Glomerular endothelial cell (primary cell): ENCODE results near the gene TSC22D4. TPM values are rescaled to one million over a fixed set of nuclear protein-coding genes. Genes with fewer than 3 reads are reported as not detected.
A peak's percentile ranks its signal among the peaks of the same experiment; 100 is the strongest.
"Not testable (repeated sequence)": the region's sequence is repeated elsewhere in the genome, so short reads cannot be mapped to it uniquely, and the experiment has no call there.

ENCODE experiments used
- DNase-seq: peaks from one replicate; pipeline ENCODE4 v3.0.0-alpha.2; 2011; ENCODE audit warnings: low read depth, low spot score; ENCODE audit errors: extremely low read depth
- total RNA-seq: library from RNA; depleted of rRNA; stranded (reverse); fragments of >200 nt; gene quantifications from 2 replicates; pipeline ENCODE4 v1.2.3, GENCODE V29; 2015

TSC22D4 gene
- total RNA-seq, 1 donor from 2014 or later, result 75.2 TPM

- not testable (repeated sequence) for DNase-seq
These were observed 31.7 kb downstream of the TSC22D4 start for GRCh38 chr7:100447363-100447762.

GRCh38 chr7:100446040-100446439 lies 33.0 kb downstream of the TSC22D4 start:
- no peak for DNase-seq

GRCh38 chr7:100444311-100445278 lies 34.4 kb downstream of the TSC22D4 start:
- peak; percentile 94 for DNase-seq

- no peak for DNase-seq
These were observed 35.7 kb downstream of the TSC22D4 start for GRCh38 chr7:100443096-100443840.

GRCh38 chr7:100441641-100442535 lies 37.1 kb downstream of the TSC22D4 start:
- no peak for DNase-seq

GRCh38 chr7:100439244-100439643 lies 39.8 kb downstream of the TSC22D4 start:
- DNase-seq, result not testable (repeated sequence)

- DNase-seq, result not testable (repeated sequence)
These were observed 40.3 kb downstream of the TSC22D4 start for GRCh38 chr7:100438731-100439130.

- DNase-seq, result no peak
These were observed 40.8 kb downstream of the TSC22D4 start for GRCh38 chr7:100438172-100438571.

GRCh38 chr7:100437150-100438100 lies 41.6 kb downstream of the TSC22D4 start:
- no peak for DNase-seq

GRCh38 chr7:100435401-100436304 lies 43.4 kb downstream of the TSC22D4 start:
- DNase-seq, result no peak

GRCh38 chr7:100434297-100435144 lies 44.5 kb downstream of the TSC22D4 start:
- DNase-seq, result no peak

GRCh38 chr7:100433592-100434296 lies 45.3 kb downstream of the TSC22D4 start:
- no peak for DNase-seq

GRCh38 chr7:100433276-100433591 lies 45.8 kb downstream of the TSC22D4 start:
- no peak for DNase-seq

GRCh38 chr7:100432621-100433275 lies 46.3 kb downstream of the TSC22D4 start:
- DNase-seq, result no peak

- DNase-seq, result no peak
These were observed 47.0 kb downstream of the TSC22D4 start for GRCh38 chr7:100432053-100432452.

GRCh38 chr7:100431286-100431735 lies 47.7 kb downstream of the TSC22D4 start:
- no peak for DNase-seq
